GM18526 (cell line): ENCODE results near the gene TMEM94.

Experiments
- POLR2A ChIP-seq: IDR thresholded peaks from 3 replicates; pipeline ENCODE4 v1.6.1; 2011; ENCODE audit not compliant: insufficient read length; ENCODE audit errors: extremely low read depth

The TMEM94 gene

DNA sequence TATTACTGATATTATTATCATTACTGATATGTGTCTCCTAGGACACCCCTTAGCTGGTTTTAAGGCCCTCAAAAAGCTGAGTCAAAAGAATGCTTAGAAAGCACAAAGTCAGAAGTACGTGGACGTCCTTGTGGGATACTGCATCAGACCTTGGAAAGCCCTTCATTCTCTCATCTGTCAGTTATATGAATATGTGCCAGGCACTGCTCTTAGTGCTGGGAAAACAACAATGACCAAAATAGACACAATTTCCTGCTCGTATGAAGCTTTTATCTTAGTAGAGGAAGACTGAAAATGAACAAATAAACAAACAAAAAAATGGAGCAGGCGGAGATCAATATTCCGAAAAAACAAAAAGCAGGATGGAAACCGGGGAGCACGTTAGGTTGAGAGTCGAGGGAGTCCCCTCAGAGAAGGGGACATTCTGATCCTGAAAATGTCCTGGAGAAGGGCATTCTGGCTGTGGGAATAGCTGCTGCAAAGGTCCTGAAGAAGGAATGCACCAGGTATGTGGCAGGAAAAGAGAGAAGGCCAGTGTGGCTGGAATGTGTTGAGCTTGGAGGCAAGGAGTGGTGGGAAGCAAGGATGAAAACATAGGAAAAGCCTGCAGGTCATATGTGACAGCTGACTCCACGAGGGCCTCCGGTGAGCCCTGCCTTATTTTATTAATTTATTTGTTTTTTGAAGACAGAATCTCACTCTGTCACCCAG, 15.5 kb upstream of the TMEM94 start:
- no peak for TF ChIP-seq POLR2A

- no peak for TF ChIP-seq POLR2A
Observed at GRCh38 chr17:75442168-75443103, 14.0 kb upstream of the TMEM94 start.

GRCh38 chr17:75445296-75445695, 11.1 kb upstream of the TMEM94 start:
- no peak for TF ChIP-seq POLR2A

GRCh38 chr17:75447951-75448856, 8.2 kb upstream of the TMEM94 start:
- no peak for TF ChIP-seq POLR2A

- TF ChIP-seq POLR2A: no peak
Observed at GRCh38 chr17:75450270-75450669, 6.2 kb upstream of the TMEM94 start.

DNA sequence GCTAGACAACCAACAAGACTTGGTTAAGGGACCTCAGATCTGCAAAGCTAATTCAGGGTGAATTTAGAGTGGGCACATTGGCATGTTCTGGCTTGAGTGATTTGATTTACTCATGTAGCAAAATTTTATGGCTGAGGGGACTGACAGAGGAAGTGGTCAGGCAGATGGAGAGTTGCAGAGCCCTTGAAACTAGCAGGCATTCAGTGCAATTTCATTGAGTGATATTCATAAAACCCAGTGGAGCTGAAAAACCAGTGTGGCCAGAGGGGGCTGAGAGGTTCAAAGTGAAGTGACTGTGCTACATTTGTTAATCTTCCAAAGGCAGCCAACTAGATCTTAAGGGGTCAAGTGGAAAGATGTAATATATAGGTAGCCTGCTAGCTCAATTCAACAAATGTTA, 2.2 kb upstream of the TMEM94 start:
- TF ChIP-seq POLR2A: no peak

GRCh38 chr17:75456039-75456416, 407 bp upstream of the TMEM94 start:
- no peak for TF ChIP-seq POLR2A

DNA sequence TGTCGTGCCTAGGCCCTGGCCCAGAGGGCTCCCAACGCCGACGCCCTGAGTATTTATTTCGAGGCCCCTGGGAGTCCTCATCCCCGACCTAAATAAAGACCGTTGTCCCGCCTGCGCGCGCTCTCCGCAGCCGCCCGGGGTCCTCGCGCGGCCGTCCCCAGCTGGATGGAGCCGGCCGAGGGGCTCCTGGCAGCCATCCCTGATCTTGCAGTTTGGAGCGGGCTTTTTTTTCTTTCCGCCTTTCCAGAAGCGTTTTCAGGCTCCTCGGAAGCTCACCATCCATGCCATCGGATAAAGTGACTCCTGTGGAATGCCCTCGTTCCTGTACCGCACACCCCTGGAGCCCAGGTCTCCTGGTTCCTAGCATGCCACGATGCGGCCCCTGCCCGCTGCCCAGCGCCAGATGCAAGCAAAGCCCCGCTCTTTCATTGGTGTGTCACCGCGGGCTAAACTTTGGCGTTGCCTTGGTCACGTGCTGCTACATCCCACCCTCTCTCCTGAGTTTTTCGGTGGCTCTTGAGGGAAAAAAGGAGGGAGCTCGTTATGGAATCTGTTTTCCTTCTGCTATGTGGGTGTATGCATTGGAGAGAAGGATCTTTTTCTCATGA, 716 bp downstream of the TMEM94 start:
- no peak for TF ChIP-seq POLR2A

GRCh38 chr17:75459246-75459589, 2.8 kb downstream of the TMEM94 start:
- no peak for TF ChIP-seq POLR2A

DNA sequence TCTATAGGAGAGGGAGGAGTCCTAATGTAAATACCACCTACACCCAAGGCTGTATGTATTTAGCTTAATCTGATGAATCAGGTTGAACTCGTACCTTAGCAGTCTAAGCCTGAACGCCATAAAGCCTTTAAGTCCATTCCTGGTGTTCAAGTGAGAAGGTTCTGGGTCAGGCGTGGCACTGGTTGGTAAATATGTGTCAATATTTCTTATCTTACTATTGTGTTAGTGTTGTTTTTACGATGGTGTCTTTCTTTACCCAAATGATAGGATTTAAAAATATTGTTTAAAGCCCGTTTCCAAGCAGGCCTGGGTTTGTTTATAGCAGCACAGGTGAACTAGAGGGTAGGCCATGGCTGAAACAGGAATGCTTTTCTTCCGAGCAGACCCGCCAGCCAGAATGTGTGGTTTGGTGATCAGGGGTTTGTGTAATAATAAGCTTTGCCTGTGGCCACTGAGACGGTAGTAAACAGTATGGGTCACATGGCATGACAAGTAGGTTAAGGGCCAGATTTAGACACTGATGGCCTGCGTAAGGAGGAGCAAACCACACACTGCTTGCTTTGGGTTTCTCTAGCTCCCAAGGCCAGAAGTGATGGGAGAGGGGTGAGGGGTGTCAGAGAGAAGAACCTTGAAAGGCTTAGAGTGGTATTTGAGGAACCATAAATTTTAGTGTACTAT, 3.3 kb downstream of the TMEM94 start:
- TF ChIP-seq POLR2A: no peak

GRCh38 chr17:75460295-75460694, 3.9 kb downstream of the TMEM94 start:
- no peak for TF ChIP-seq POLR2A

DNA sequence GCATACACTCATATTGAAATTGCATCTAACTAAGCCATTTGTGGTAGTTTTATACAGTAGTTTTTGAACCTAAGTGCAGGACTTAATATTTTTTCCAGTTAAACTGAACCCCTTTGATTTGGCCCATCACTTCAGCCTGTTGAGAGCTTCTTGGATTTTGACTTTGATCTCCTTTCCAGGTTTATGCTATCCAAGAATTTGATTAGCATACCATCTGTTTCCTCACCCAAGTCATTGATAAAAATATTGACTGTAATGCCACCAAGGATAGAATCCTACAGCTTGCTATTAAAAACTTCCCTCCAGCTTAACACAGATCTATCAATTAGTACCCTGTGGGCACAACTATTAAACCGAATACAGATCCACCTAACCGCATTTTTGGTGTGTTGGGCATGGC, 7.2 kb downstream of the TMEM94 start:
- TF ChIP-seq POLR2A: no peak

- TF ChIP-seq POLR2A: no peak
Observed at GRCh38 chr17:75465039-75465438, 8.6 kb downstream of the TMEM94 start.

DNA sequence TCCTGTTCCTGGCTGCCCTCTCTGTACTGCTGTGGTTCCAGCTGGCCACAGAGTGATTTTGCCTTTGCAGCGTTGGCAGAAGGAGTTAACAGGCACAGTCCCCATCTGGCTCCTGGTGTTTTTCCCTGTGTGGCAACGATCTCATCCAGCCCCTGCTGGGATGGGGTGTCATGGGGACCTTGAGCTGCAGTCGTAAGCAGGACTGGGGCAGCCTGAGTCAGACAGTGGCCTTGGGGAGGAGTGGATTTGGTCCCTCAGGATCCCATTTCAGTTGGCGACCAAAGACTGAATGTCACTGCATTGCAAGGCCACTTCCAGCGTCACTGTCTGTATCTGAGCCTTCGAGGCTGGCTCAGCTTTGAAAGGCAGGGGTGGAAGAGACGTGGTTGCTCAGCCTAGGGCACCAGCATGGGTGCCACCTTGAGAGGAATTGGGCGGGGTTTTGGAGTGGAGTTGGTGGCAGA, 11.9 kb downstream of the TMEM94 start:
- no peak for TF ChIP-seq POLR2A

- no peak for TF ChIP-seq POLR2A
Observed at GRCh38 chr17:75468779-75469373, 12.4 kb downstream of the TMEM94 start.

DNA sequence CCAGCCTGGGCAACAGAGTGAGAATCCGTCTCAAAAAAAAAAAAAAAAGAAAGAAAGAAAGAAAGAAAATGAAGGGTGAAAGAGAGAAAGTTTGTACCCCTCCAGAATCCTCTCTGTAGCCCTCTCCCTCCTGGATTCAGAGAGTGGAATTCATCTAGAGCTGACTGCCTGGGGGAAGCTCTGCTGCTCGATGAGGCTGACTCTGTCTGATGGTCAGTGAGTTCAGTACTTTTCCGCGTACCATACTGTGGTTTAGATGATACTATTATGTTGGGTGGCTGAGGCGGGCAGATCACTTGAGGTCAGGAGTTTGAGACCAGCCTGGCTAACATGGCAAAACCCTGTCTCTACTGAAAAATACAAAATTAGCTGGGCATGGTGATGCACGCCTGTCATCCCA, 14.8 kb downstream of the TMEM94 start:
- TF ChIP-seq POLR2A: no peak
